T-helper 17 cell (primary cell): ENCODE measurements around the gene AK3. TPM values are rescaled to one million over a fixed set of nuclear protein-coding genes. Genes with fewer than 3 reads are reported as not detected.

Experiments
- ATAC-seq: fragments of 150-1000 bp; cut with Tn5 transposase; 2 replicates; pipeline ENCODE4 v1.10.0; 2021; ENCODE audit warnings: mild to moderate bottlenecking, moderate library complexity
- DNase-seq, 3 donors: peaks; one replicate each; pipeline versions ENCODE4 v3.0.0 to v3.0.0-alpha.2; 2020 to 2021
- H3K9me3 ChIP-seq: one replicate; pipeline ENCODE4 v1.7.0; 2013; ENCODE audit warnings: low read length, mild to moderate bottlenecking; ENCODE audit not compliant: control insufficient read depth, poor library complexity, severe bottlenecking
- H3K27ac Mint-ChIP-seq: one replicate; pipeline ENCODE4 v1.8.0; 2022; ENCODE audit warnings: mild to moderate bottlenecking, moderate library complexity, mixed read lengths
- H3K27me3 Mint-ChIP-seq: one replicate; pipeline ENCODE4 v1.8.0; 2022; ENCODE audit warnings: mixed read lengths
- H3K36me3 Mint-ChIP-seq: one replicate; pipeline ENCODE4 v1.8.0; 2022; ENCODE audit warnings: low read depth, mixed read lengths
- H3K4me1 Mint-ChIP-seq: one replicate; pipeline ENCODE4 v1.8.0; 2022; ENCODE audit warnings: mild to moderate bottlenecking, mixed read lengths
- H3K4me3 Mint-ChIP-seq: one replicate; pipeline ENCODE4 v1.8.0; 2022; ENCODE audit warnings: mild to moderate bottlenecking, moderate library complexity, mixed read lengths
- total RNA-seq, 4 donors: library from RNA in 2 of 4; stranded (reverse) in 2 of 4; gene quantifications; one replicate each; pipeline ENCODE4 v1.2.3 and lab custom pipeline; 2022 to 2026

AK3 gene
- total RNA-seq, 2 donors from 2014 or later = 14.2 to 15.2 TPM

DNA sequence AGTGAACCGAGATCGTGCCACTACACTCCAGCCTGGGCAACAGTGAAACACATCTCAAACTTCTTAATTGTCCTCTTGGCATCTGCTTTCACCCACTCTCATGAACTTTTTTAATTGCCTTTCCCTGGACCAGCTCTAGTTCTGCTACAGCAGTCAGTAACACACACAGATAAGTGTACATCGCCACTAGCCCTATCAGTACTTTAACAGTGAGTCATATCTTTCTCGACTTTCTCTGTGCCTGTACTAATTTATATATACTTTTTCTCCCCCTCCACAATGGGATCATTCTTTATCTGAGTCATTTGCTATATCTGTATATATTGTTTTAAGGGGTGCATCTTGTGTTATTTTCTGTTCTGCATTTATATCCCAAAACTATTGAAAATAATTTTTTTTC is 54.9 kb downstream of the AK3 start:
- no peaks in the 10 kb centered on the region for H3K9me3 ChIP-seq
- Mint-ChIP-seq H3K4me3 (no peak overlapping the region), H3K4me1 (peaks cover 38% of the 10 kb centered on the region), H3K27me3 (no peaks in the 10 kb centered on the region), H3K27ac (peak overlapping the region; percentile 11), H3K36me3 (peaks cover 6% of the 10 kb centered on the region)
- ATAC-seq (no peak), DNase-seq (no peak)

DNA sequence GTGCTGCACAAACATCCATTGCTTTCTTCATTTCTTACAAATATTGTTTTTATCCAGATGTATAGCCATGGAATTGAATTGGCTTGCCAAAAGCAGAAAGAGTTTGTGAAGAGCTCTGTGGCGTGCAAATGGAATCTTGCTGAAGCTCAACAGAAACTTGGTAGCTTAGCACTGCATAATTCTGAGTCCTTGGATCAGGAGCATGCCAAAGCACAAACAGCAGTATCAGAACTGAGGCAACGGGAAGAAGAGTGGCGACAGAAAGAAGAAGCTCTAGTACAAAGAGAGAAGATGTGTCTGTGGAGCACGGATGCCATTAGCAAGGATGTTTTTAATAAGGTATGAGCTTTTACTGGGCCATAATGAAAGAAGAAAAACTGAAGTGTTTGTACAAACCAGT is 56.2 kb downstream of the AK3 start:
- Mint-ChIP-seq H3K27me3 (no peaks in the 10 kb centered on the region), H3K36me3 (peaks cover 6% of the 10 kb centered on the region), H3K27ac (peak overlapping the region; percentile 11), H3K4me3 (no peak overlapping the region), H3K4me1 (peaks cover 28% of the 10 kb centered on the region)
- ATAC-seq = no peak
- no peak for DNase-seq
- no peaks in the 10 kb centered on the region for H3K9me3 ChIP-seq

DNA sequence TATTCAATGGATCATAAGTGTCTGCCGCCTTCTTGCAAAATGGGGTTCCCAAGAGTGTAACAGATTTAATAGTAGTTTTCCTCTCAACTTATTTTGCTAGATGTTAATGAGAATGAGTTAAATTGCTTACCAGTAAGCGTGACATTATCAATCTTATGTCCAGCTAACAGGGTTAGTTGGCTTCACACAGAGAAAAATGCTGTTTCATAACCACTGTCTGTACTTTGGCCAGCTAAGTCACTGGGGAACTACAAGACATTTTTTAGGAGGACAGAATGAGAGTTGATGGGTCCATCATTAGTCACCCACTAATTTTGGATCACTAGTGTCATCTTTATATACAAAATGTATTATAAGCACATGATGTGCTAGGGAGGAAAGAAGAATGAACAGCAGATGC is 60.3 kb downstream of the AK3 start:
- DNase-seq (no peak), ATAC-seq (no peak)
- no peaks in the 10 kb centered on the region for H3K9me3 ChIP-seq
- Mint-ChIP-seq H3K36me3 (peaks cover 5% of the 10 kb centered on the region), H3K4me3 (no peak overlapping the region), H3K27ac (no peak overlapping the region), H3K27me3 (no peaks in the 10 kb centered on the region), H3K4me1 (peaks cover 21% of the 10 kb centered on the region)

DNA sequence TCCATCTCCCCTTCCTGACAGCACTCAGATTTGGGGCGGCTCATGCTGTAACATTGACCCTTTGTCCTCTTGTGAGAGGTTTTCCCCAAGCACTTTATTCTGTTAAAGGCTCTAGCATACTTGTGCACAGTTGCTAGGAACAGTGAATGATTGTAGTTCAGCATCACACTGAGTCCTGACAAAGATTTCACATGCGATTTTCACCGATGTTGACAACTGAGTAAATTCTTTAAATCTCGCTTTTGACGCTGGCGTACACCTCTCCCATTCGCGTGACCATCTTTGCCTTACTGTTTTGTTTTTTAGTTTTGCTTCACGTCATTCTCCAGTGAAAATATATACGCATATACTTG is 60.9 kb downstream of the AK3 start:
- no peak overlapping the region for H3K27ac Mint-ChIP-seq
- H3K36me3 Mint-ChIP-seq = peaks cover 8% of the 10 kb centered on the region
- no peaks in the 10 kb centered on the region for H3K9me3 ChIP-seq

DNA sequence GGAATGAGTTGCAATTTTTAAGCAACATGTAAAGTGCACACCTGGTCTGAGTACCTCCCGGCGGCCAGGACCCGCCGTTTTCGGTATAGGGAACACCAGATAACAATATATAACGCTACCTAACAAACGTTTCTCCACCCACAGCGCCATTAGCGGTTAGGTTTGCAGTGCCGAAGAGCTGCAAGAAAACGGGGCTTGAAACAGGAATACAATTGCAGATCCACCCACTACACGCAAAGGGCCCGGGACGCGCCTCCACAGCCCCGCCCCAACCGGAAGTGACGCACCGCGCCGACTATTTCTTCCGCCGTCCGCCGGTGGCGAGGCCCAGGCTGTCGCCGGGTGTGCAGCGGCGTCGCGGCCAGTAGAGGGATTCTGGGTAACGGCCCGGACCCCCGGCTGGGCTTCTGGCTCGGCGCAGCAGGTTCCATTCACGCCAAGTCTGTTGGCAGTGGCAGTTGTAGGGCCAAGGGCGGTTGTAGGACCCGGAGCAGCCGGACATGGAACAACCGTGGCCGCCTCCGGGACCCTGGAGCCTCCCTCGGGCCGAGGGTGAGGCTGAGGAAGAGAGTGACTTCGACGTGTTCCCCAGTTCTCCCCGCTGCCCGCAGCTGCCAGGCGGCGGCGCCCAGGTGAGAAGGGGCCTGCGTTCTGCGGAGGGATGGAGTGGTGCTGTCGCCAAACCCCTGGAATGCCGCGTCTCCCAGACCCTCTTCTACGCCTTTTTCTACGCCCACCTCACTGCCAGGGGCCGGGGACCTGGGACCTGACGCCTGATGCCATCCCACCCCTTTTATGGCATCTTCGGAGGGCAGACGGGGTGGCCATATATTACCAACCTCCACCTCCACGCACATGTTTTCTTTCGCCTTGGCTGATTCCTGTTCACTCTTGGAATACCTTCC is 61.5 kb downstream of the AK3 start, which contains the start of gene CDC37L1:
Gene CDC37L1 (plus strand): TSS at position 302 of the 905 bp plus-strand sequence. CDS start 199 bp downstream, at position 501.
- no peak within 1 kb of the TSS for H3K27ac Mint-ChIP-seq
- DNase-seq (peak; percentile 96 to 99 (median 97)), ATAC-seq (peak; percentile 94)
- H3K27me3 Mint-ChIP-seq = no peaks in the 10 kb centered on the region
- peaks cover 16% of the 10 kb centered on the region for H3K4me1 Mint-ChIP-seq
- H3K36me3 Mint-ChIP-seq = peaks cover 4% of the 10 kb centered on the region
- H3K9me3 ChIP-seq = no peaks in the 10 kb centered on the region
- no peak within 1 kb of the TSS for H3K4me3 Mint-ChIP-seq

More for the DNA sequence above, 60.9 kb downstream of the AK3 start:
- H3K4me1 Mint-ChIP-seq = peaks cover 21% of the 10 kb centered on the region
- H3K27me3 Mint-ChIP-seq = no peaks in the 10 kb centered on the region
- DNase-seq (no peak), ATAC-seq (no peak)
- no peak overlapping the region for H3K4me3 Mint-ChIP-seq

DNA sequence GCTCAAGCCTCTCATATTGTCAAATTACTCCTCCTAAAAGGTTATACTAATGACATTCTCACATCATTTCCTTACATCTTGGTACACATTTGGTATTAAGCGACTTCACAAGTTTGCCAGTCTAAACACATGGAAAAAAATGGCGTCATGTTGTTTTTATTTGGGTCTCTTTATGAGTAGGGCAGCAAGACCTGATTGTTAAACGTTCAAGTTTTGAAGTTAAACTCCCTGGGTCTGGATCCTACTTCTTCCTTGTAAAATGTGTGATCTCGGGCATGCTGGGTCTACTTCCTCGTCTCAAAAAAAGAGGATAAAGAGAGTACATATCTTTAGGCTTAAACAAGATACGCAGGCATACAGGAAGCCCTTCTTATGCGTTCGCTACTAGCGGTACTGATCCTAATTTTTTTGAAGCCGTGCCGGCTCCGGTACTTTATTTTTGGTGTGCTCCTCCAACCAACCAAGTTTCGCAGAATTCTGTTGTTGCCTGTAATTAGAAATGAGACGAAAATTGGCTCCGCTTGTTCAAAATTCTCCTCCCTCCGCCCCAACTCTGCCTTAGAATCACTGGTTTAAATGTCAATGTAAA is 62.2 kb downstream of the AK3 start:
- no peaks in the 10 kb centered on the region for H3K27me3 Mint-ChIP-seq
- H3K9me3 ChIP-seq = no peaks in the 10 kb centered on the region
- ATAC-seq = peak; percentile 31
- DNase-seq = no peak
- H3K4me3 Mint-ChIP-seq = no peak overlapping the region
- peaks cover 4% of the 10 kb centered on the region for H3K36me3 Mint-ChIP-seq
- H3K4me1 Mint-ChIP-seq = peaks cover 13% of the 10 kb centered on the region
- H3K27ac Mint-ChIP-seq = no peak overlapping the region

DNA sequence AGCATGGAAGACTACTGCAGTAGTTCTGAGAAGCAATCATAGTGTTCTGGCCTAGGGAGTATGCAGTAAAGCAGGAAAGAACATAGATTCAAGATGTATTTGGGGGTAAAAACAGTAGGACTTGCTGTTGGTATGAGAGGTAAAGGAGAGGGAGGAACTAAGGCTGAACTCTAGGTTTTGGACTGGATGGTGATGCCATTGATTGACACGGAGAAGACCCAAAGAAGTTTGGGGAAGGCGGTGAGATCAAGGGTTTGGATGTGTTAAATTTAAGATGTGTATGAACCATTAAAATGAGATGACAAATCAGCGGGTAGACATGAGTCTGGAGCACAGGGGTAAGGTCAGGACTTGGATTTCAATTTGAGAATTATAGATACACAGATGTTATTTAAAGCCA is 63.6 kb downstream of the AK3 start:
- peaks cover 4% of the 10 kb centered on the region for H3K36me3 Mint-ChIP-seq
- H3K27ac Mint-ChIP-seq = no peak overlapping the region
- no peak overlapping the region for H3K4me3 Mint-ChIP-seq
- H3K4me1 Mint-ChIP-seq = peaks cover 6% of the 10 kb centered on the region
- no peaks in the 10 kb centered on the region for H3K27me3 Mint-ChIP-seq
- H3K9me3 ChIP-seq = no peaks in the 10 kb centered on the region
- ATAC-seq (no peak), DNase-seq (no peak)

DNA sequence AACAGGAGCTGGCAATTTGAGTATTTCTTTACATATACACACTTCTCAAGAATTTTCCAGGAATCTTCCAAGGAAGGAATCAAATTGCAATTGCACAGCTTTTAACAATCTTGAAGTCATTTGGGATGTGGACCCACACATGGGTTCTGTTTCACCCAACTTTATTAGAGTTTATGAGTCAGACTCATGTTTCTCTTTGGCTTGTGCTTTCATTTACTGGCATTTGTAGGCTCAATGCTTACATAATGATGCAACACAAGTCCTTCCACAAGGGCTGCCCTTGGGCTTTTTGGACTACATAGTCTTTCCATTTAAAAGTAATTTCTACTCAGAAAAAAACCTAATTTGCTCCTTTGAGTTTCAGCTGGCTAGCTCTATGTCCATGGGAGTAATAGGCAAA is 66.2 kb downstream of the AK3 start:
- H3K4me1 Mint-ChIP-seq = peaks cover 4% of the 10 kb centered on the region
- no peaks in the 10 kb centered on the region for H3K9me3 ChIP-seq
- H3K36me3 Mint-ChIP-seq = peaks cover 4% of the 10 kb centered on the region
- ATAC-seq = no peak
- no peak for DNase-seq
- no peak overlapping the region for H3K4me3 Mint-ChIP-seq
- H3K27me3 Mint-ChIP-seq = no peaks in the 10 kb centered on the region
- H3K27ac Mint-ChIP-seq = no peak overlapping the region

DNA sequence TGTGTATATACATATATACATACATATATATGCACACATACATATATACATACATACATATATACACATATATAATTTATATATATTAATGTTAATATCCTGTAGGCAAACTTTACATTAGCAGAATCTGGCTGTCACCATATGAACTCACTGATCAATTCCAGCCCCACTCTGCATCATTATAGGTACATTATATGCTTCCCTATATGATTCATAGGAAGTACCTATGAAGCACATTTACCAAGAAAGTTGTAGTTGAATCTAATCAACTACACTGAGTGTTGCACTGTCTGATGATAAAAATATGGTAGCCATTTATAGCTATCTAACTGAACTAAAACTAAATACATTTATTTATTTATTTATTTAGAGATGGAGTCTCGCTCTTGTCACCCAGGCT is 69.3 kb downstream of the AK3 start:
- Mint-ChIP-seq H3K27ac (no peak overlapping the region), H3K27me3 (no peaks in the 10 kb centered on the region), H3K4me3 (no peak overlapping the region), H3K4me1 (peaks cover 17% of the 10 kb centered on the region), H3K36me3 (peaks cover 4% of the 10 kb centered on the region)
- DNase-seq (no peak), ATAC-seq (no peak)
- H3K9me3 ChIP-seq = no peaks in the 10 kb centered on the region

DNA sequence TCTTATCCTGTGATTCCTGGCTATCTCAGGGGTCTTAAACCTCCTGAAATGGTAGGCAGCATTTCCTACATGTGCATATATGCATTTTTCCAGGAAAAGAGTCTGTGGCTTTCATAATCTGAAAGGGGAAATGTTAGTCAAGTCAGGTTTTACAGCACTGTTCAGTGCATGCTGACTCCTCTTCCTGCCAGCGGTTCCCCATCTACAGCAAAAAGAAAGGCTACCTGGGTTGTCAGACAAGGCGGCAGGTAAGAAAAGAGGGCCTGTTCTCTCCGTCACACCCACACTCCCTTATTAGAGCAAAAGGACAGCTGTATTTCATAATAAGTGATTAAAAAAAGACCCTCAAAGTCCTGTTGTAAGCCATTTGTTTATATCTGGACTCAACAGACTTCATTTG is 70.4 kb downstream of the AK3 start:
- H3K9me3 ChIP-seq = no peaks in the 10 kb centered on the region

DNA sequence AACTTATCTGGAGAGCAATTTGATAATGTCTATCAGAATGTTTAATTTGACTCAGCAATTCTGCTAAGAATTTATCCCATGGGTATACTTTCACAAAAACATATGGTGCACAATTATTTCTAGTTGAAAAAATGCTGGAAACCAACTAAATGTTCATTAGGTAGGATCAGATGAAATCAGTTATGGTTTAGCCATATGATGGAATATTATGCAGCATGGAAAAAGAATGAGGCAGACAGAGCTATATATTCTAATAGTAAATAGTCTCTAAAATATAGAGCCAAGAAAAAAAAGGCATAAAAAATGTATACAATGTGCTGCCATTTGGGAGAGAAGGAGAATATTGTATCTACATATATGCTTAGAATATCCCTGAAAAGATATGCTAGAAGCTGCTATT is 71.1 kb downstream of the AK3 start:
- DNase-seq (no peak), ATAC-seq (no peak)
- Mint-ChIP-seq H3K27me3 (no peaks in the 10 kb centered on the region), H3K27ac (no peak overlapping the region), H3K4me1 (peaks cover 28% of the 10 kb centered on the region), H3K36me3 (no peaks in the 10 kb centered on the region), H3K4me3 (no peak overlapping the region)
- no peaks in the 10 kb centered on the region for H3K9me3 ChIP-seq

More for the DNA sequence above, 70.4 kb downstream of the AK3 start:
- Mint-ChIP-seq H3K27me3 (no peaks in the 10 kb centered on the region), H3K4me1 (peaks cover 24% of the 10 kb centered on the region), H3K36me3 (peaks cover 2% of the 10 kb centered on the region), H3K27ac (no peak overlapping the region), H3K4me3 (no peak overlapping the region)
- DNase-seq (no peak), ATAC-seq (no peak)

DNA sequence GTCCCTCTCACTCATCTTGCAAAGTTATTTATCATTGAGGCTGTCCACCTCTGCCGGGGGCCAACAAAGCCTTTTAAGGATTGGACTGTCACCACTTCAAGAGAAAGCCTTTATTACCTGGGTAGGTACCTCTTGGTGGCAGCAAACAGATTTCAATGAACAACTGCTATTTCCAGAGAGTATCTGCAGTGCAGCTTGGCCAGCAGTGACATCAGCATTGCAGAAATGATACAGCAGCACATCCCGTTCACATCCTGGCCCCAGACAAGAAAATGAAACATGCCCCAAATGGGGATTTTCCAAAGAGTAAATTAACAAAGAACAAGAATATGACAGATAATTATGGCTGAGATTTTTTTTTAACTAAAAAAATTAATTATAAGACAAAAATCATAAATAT is 72.4 kb downstream of the AK3 start:
- H3K4me3 Mint-ChIP-seq = no peak overlapping the region
- H3K27ac Mint-ChIP-seq = no peak overlapping the region
- H3K4me1 Mint-ChIP-seq = peaks cover 40% of the 10 kb centered on the region
- DNase-seq = no peak
- no peaks in the 10 kb centered on the region for H3K27me3 Mint-ChIP-seq
- ATAC-seq = no peak
- H3K36me3 Mint-ChIP-seq = no peaks in the 10 kb centered on the region
- H3K9me3 ChIP-seq = no peaks in the 10 kb centered on the region

DNA sequence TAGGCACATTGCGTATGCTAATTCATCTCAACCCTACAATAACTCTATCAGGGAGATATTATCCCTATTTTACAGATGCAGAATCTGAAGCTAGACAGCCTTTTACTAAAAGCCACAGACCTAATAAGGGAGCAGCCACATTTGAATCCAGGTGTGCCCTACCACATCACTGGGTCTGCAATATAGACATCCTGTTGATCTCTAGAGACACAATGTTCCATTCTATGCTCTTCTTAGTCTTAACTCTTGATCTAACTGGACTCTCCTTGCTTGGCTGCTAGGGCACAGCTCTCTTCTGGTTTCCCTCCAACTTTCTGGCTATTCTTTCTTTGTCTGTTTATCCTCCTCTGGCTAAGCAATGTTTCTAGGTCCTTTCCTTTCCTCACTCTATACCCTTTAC is 73.3 kb downstream of the AK3 start:
- ATAC-seq = peak; percentile 50
- peak overlapping the region; percentile 33 for H3K4me3 Mint-ChIP-seq
- no peaks in the 10 kb centered on the region for H3K27me3 Mint-ChIP-seq

More for the DNA sequence above, 73.3 kb downstream of the AK3 start:
- H3K36me3 Mint-ChIP-seq = no peaks in the 10 kb centered on the region
- H3K27ac Mint-ChIP-seq = peak overlapping the region; percentile 98
- peaks cover 49% of the 10 kb centered on the region for H3K4me1 Mint-ChIP-seq
- DNase-seq = no peak
- no peaks in the 10 kb centered on the region for H3K9me3 ChIP-seq
